Ectodermal cell (in vitro differentiated cells): ENCODE measurements around the gene CXCL5.
"Not testable (repeated sequence)": the region's sequence is repeated elsewhere in the genome, so short reads cannot be mapped to it uniquely, and the experiment has no call there.

Experiments used
- H3K27ac ChIP-seq: 2 replicates; pipeline ENCODE4 v1.7.0; 2013; ENCODE audit warnings: mild to moderate bottlenecking, low read depth, low read length; ENCODE audit not compliant: insufficient read depth, poor library complexity, severe bottlenecking
- H3K27me3 ChIP-seq: 2 replicates; pipeline ENCODE4 v1.7.0; 2013; ENCODE audit warnings: mild to moderate bottlenecking, low read length; ENCODE audit not compliant: insufficient read depth, control insufficient read depth, poor library complexity, severe bottlenecking
- H3K36me3 ChIP-seq: one replicate; pipeline ENCODE4 v1.7.0; 2013; ENCODE audit warnings: low read length; ENCODE audit not compliant: control insufficient read depth, insufficient read depth
- H3K4me1 ChIP-seq: one replicate; pipeline ENCODE4 v1.7.0; 2013; ENCODE audit warnings: low read length; ENCODE audit not compliant: control insufficient read depth, insufficient read depth
- H3K4me3 ChIP-seq: 2 replicates; pipeline ENCODE4 v1.7.0; 2013; ENCODE audit warnings: low read depth, low read length, control low read depth; ENCODE audit not compliant: insufficient read depth
- H3K9me3 ChIP-seq: 2 replicates; pipeline ENCODE4 v1.7.0; 2013; ENCODE audit warnings: mild to moderate bottlenecking, low read length, moderate library complexity; ENCODE audit not compliant: control insufficient read depth
- WGBS, 2 experiments: methylation state at CpG; one replicate each; pipeline ENCODE4 v1.1.7; 2013; ENCODE audit warnings: missing lambda C conversion rate in 2 of 2; 5-methylcytosine and 5-hydroxymethylcytosine counted together

The CXCL5 gene

DNA sequence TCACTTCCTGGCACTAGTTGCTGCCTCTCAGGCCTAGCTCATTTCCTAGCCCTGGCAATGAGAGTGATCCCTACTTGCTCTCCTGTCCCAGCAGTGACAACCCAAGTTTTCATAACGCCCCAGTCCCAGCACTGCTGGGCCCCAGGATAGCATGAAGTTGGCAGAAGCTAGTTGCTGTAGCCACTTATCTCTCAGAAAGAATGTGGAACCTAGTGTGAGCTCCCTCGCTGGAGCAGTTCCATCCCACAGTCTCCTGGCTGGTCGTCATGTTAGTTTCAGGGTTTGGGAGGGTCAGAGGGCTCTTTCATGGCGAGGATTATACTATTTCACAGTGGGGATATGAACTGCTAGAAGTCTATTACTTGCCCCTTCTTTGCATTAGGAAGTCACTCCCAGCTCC lies 21.8 kb downstream of the CXCL5 start:
- H3K4me1 ChIP-seq, result no peaks in the 10 kb centered on the region
- no peak overlapping the region for H3K27ac ChIP-seq
- 90 to 91% methylated on average over 4 of the region's 4 CpGs for WGBS, 2 experiments
- H3K36me3 ChIP-seq, result no peaks in the 10 kb centered on the region
- no peaks in the 10 kb centered on the region for H3K27me3 ChIP-seq
- no peak overlapping the region for H3K4me3 ChIP-seq
- no peaks in the 10 kb centered on the region for H3K9me3 ChIP-seq

GRCh38 chr4:73976217-73976616 lies 22.3 kb downstream of the CXCL5 start:
- Histone ChIP-seq H3K4me3 (no peak overlapping the region), H3K27me3 (no peaks in the 10 kb centered on the region), H3K27ac (no peak overlapping the region), H3K4me1 (no peaks in the 10 kb centered on the region), H3K36me3 (no peaks in the 10 kb centered on the region), H3K9me3 (no peaks in the 10 kb centered on the region)
- WGBS, 2 experiments, result 82 to 92% methylated on average over 2 of the region's 2 CpGs

DNA sequence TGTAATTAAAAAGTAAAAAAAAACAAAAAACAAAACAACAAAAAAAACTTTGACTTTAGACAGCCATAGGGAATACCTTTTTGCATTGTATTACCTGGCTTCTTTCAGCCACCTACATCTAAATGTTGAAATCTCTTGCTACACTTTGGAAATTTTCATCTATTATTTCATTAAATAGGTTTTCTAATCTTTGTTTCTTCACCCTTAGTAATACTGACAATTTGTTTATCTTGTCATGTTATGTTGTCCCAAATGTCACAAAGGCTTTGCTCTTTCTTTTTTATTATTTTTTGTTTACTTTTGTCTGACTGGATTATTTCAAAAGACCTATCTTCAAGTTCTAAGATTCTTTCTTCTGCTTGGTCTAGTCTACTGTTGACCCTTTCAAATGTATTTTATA lies 24.1 kb downstream of the CXCL5 start:
- no peaks in the 10 kb centered on the region for H3K4me1 ChIP-seq
- no peak overlapping the region for H3K4me3 ChIP-seq
- H3K9me3 ChIP-seq, result no peaks in the 10 kb centered on the region
- no peak overlapping the region for H3K27ac ChIP-seq
- H3K27me3 ChIP-seq, result no peaks in the 10 kb centered on the region
- H3K36me3 ChIP-seq, result no peaks in the 10 kb centered on the region

DNA sequence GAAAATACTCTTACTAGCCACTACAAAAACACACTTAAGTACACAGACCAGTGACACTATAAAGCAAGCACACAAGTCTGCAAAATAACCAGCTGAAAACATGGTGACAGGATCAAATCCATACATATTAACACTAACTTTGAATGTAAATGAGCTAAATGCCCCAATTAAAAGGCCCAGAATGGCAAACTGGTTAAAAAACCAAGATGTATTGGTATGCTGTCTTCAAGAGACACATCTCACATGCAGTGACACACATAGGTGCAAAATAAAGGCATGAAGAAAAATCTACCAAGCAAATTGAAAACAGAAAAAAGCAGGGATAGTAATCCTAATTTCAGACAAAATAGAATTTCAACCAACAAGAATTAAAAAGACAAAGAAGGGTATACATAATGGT lies 27.5 kb downstream of the CXCL5 start:
- no peaks in the 10 kb centered on the region for H3K27me3 ChIP-seq
- H3K4me1 ChIP-seq, result no peaks in the 10 kb centered on the region
- H3K36me3 ChIP-seq, result no peaks in the 10 kb centered on the region
- H3K4me3 ChIP-seq, result no peak overlapping the region
- no peak overlapping the region for H3K27ac ChIP-seq
- no peaks in the 10 kb centered on the region for H3K9me3 ChIP-seq

DNA sequence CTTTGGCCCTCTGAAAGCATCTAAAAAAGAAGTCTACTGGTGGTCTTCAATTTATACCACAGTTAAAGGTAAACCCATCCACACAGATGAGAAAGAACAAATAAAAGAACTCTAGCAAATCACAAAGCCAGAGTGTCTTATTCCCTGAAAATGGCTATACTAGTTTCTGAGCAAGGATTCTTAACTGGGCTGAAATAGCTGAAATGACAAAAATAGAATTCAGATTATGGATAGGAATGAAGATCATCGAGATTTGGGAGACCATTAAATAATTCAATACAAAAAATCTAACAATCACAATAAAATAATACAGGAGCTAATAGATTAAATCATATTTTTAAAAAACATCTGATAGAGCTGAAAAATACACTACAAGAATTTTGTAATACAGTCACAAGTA lies 28.5 kb downstream of the CXCL5 start:
- WGBS, 2 experiments, result no CpG with 5 or more reads among the region's 1 CpG
- Histone ChIP-seq H3K36me3 (no peaks in the 10 kb centered on the region), H3K9me3 (no peaks in the 10 kb centered on the region), H3K27ac (no peak overlapping the region), H3K4me3 (no peak overlapping the region), H3K27me3 (no peaks in the 10 kb centered on the region), H3K4me1 (no peaks in the 10 kb centered on the region)

GRCh38 chr4:73967866-73968265 lies 30.6 kb downstream of the CXCL5 start:
- H3K4me1 ChIP-seq, result no peaks in the 10 kb centered on the region
- H3K27me3 ChIP-seq, result no peaks in the 10 kb centered on the region
- no peaks in the 10 kb centered on the region for H3K9me3 ChIP-seq
- no peaks in the 10 kb centered on the region for H3K36me3 ChIP-seq
- H3K27ac ChIP-seq, result no peak overlapping the region
- no peak overlapping the region for H3K4me3 ChIP-seq

- H3K9me3 ChIP-seq, result no peaks in the 10 kb centered on the region
- WGBS, 2 experiments, result 67 to 69% methylated on average over 7 of the region's 7 CpGs
- H3K4me1 ChIP-seq, result no peaks in the 10 kb centered on the region
- H3K27me3 ChIP-seq, result no peaks in the 10 kb centered on the region
- H3K36me3 ChIP-seq, result no peaks in the 10 kb centered on the region
- H3K27ac ChIP-seq, result no peak overlapping the region
- H3K4me3 ChIP-seq, result no peak overlapping the region
These were observed 33.4 kb downstream of the CXCL5 start for GRCh38 chr4:73964862-73965611.

GRCh38 chr4:73962724-73963123 lies 35.8 kb downstream of the CXCL5 start:
- H3K4me1 ChIP-seq, result no peaks in the 10 kb centered on the region
- H3K9me3 ChIP-seq, result no peaks in the 10 kb centered on the region
- H3K27ac ChIP-seq, result no peak overlapping the region
- H3K4me3 ChIP-seq, result no peak overlapping the region
- H3K27me3 ChIP-seq, result no peaks in the 10 kb centered on the region
- no peaks in the 10 kb centered on the region for H3K36me3 ChIP-seq
- WGBS, 2 experiments, result 84 to 95% methylated on average over 2 of the region's 2 CpGs

DNA sequence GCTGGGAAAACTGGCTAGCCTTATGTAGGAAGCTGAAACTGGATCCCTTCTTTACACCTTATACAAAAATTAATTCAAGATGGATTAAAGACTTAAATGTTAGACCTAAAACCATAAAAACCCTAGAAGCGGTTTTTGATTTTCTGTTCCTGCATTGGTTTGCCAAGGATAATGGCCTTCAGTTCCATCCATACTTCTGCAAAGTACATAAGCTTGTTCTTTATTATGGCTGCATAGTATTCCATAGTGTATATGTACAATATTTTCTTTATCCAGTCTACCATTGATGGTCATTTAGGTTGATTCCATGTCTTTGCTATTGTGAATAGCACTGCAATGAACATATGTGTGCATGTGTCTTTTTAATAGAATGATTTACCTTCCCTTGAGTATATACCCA lies 39.4 kb downstream of the CXCL5 start:
- H3K4me1 ChIP-seq, H3K9me3 ChIP-seq, H3K27ac ChIP-seq, H3K4me3 ChIP-seq, H3K36me3 ChIP-seq, H3K27me3 ChIP-seq: not testable (repeated sequence)
- 82 to 100% methylated on average over 1 of the region's 1 CpG for WGBS, 2 experiments

GRCh38 chr4:73952352-73952751 lies 46.1 kb downstream of the CXCL5 start:
- Histone ChIP-seq H3K36me3 (no peaks in the 10 kb centered on the region), H3K27ac (no peak overlapping the region), H3K9me3 (no peaks in the 10 kb centered on the region), H3K4me3 (no peak overlapping the region), H3K27me3 (no peaks in the 10 kb centered on the region), H3K4me1 (no peaks in the 10 kb centered on the region)
- WGBS, 2 experiments, result 57 to 72% methylated on average over 3 of the region's 3 CpGs

DNA sequence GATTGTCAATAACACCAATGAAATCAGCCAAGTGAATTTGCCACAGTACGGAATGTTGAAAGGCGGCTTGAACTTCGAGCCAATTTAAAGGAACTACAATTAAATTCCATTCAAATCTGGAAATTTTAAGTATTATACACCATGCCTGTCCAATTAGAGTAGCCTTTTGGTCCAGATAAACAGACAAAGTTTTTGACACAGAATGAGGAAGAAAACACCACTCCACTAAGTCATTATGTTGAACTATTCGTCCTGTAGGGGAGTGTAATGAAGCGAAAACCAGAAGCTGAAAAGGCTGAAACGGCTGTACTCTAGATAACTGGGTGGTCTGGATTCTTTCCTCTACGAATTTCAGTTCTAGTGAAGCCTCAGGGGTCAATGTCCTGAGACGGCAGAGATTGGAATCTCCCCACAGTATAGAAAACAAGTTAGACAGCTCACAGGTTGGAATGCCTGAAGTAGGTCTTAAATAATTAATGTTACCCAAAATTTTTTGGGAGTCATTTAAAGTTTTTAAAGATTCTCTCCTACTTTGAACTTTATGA lies 48.0 kb downstream of the CXCL5 start:
- not testable (repeated sequence) for H3K4me3 ChIP-seq, H3K36me3 ChIP-seq, H3K27me3 ChIP-seq, H3K4me1 ChIP-seq, H3K9me3 ChIP-seq, H3K27ac ChIP-seq
- WGBS, 2 experiments, result 69 to 70% methylated on average over 7 to 8 of the region's 8 CpGs
